BJ (cell line): Measurements from ENCODE around the gene ENGASE. TPM values are rescaled to one million over a fixed set of nuclear protein-coding genes. Genes with fewer than 3 reads are reported as not detected.

Experiments
- CTCF ChIA-PET: fragments of 350-600 bp; formaldehyde crosslinking; extraction: SDS; loops from one replicate; lab custom pipeline; 2021; ENCODE audit warnings: antibody characterized with exemption, inconsistent platforms; lab: Yijun Ruan, JAX
- POLR2A ChIA-PET: fragments of 300-600 bp; sonication (Branson Sonifier 250); formaldehyde crosslinking; extraction: SDS; loops from one replicate; lab custom pipeline; 2021; ENCODE audit warnings: antibody characterized with exemption; lab: Charles Lee
- DNase-seq: peaks from one replicate; pipeline ENCODE4 v3.0.0-alpha.2; 2011; ENCODE audit warnings: low read depth
- H3K27me3 ChIP-seq: 2 replicates; pipeline ENCODE4 v1.6.0; 2011; ENCODE audit warnings: low read length; ENCODE audit not compliant: control insufficient read depth, insufficient read depth
- H3K36me3 ChIP-seq: 2 replicates; pipeline ENCODE4 v1.5.1; 2011; ENCODE audit warnings: low read length; ENCODE audit not compliant: control insufficient read depth, insufficient read depth
- H3K4me3 ChIP-seq: 2 replicates; pipeline ENCODE4 v1.5.1; 2011; ENCODE audit warnings: low read depth, mild to moderate bottlenecking, control low read depth, low read length
- polyA plus RNA-seq: library from polyadenylated mRNA; depleted of rRNA; stranded (reverse); fragments of >200 nt; gene quantifications from 2 replicates; pipeline ENCODE4 v1.2.3, GENCODE V29; 2011
- TF ChIP-seq, protein P1 (sequence below): IDR thresholded peaks from 2 replicates; pipeline ENCODE4 v1.5.1; 2011; ENCODE audit warnings: low read depth, mild to moderate bottlenecking, control low read depth, inconsistent platforms, low read length, moderate library complexity; ENCODE audit not compliant: insufficient read depth

The ENGASE gene
- polyA plus RNA-seq, 1 experiment, result 7.4 TPM

DNA sequence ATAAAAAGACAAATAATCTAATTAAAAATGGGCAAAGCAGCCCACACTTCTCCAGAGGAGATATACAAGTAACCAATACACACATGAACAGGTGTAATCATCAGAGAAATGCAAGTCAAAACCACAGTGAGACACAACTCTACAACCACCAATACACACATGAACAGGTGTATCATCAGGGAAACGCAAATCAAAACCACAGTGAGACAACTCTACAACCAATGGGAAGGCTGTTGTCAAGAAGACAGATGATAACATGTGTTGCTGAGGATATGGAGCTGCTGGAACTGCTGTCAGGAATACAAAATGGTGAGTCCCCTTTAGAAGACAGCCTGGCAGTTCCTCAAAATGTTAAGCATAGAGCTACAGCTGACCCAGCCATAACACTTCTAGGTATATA is 22.5 kb upstream of the ENGASE start:
- CTCF ChIA-PET, result interaction anchor here (1.3 to 4.3 kb wide), 3 partner anchors 30 to 339 kb away, joined by 4 to 20 read pairs (median 7); no protein-coding TSS in a partner anchor
- Histone ChIP-seq H3K27me3 (no peaks in the 10 kb centered on the region; the same call in 1 of the 2 replicates), H3K4me3 (no peak overlapping the region), H3K36me3 (peaks cover 2% of the 10 kb centered on the region; the same call in 1 of the 2 replicates)
- POLR2A ChIA-PET, result no interaction called here
- DNase-seq, result no peak
- TF ChIP-seq, protein P1, sequence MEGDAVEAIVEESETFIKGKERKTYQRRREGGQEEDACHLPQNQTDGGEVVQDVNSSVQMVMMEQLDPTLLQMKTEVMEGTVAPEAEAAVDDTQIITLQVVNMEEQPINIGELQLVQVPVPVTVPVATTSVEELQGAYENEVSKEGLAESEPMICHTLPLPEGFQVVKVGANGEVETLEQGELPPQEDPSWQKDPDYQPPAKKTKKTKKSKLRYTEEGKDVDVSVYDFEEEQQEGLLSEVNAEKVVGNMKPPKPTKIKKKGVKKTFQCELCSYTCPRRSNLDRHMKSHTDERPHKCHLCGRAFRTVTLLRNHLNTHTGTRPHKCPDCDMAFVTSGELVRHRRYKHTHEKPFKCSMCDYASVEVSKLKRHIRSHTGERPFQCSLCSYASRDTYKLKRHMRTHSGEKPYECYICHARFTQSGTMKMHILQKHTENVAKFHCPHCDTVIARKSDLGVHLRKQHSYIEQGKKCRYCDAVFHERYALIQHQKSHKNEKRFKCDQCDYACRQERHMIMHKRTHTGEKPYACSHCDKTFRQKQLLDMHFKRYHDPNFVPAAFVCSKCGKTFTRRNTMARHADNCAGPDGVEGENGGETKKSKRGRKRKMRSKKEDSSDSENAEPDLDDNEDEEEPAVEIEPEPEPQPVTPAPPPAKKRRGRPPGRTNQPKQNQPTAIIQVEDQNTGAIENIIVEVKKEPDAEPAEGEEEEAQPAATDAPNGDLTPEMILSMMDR, result no peak

DNA sequence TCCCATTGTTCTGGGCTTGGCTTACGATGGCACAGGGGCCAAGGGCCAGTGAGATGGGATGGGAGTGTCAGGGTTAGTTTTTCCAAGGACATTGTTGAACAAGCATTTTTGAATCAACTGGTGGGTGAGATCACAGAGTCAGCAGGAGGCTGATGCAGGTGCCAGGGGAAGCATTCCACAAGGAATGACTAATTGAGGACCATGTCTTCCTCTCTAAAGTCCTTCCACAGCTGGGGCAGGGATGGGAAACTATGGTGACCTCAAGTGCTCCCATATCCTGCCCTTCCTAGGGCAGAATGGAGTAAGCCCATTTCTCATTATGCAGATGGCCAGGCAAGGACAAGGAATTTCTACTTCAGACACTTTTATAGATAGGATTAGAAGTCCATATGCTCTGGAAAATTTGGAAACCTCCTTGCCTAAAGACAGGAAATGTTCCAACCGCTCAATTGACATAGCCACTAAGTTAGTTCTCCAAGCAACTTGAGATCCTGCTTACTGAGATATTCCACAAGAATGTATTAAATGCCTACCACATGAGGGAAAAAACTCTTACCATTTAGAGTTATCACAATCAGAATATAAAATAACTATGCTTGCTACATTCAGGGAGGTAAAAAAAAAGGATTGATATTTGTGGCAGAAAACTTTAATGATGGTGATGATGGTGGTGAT is 21.2 kb upstream of the ENGASE start:
- Histone ChIP-seq H3K36me3 (no peaks in the 10 kb centered on the region), H3K27me3 (no peaks in the 10 kb centered on the region; the same call in 1 of the 2 replicates), H3K4me3 (no peak overlapping the region)
- ChIA-PET CTCF (interaction anchor here (0.7 to 1.4 kb wide), 4 partner anchors 9 to 339 kb away, joined by 4 to 9 read pairs (median 4); no protein-coding TSS in a partner anchor), POLR2A (no interaction called here)
- TF ChIP-seq, protein P1, result no peak
- no peak for DNase-seq

DNA sequence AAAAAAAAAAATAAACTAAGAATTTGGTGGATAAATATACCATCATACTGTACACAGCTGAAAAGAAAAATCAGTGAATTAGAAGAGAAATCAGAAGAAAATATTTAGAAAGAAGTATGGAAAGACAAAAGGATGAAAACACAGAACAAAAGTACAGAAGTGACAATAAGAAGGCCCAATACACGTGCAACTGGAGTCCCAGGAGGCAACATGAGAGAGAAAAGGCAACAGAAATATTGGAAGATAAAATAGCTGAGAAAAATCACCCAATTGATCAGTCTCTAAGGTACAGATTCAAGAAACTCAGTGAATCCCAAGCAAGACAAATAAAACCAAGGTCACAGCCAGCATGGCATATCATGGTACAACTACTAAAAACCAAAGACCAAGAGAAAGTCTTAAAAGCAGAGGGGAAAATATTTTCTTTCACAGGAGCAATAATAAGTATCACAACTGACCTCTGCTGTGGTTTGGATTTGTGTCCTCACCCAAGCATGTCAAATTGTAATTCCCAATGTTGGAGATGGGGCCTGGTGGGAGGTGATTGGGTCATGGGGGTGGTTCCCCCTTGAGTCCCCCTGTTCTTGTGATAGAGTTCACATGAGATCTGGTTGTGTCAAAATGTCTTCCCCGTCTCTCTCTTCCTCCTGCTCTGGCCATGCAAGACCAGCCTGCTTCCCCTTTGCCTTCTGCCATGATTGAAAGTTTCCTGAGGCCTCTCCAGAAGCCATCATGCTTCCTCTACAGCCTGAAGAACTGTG is 20.2 kb upstream of the ENGASE start:
- Histone ChIP-seq H3K27me3 (no peaks in the 10 kb centered on the region), H3K4me3 (no peak overlapping the region), H3K36me3 (no peaks in the 10 kb centered on the region)
- no peak for DNase-seq
- CTCF ChIA-PET, result interaction anchor here (0.7 to 1.4 kb wide), 5 partner anchors 10 to 338 kb away, joined by 3 to 9 read pairs (median 4); no protein-coding TSS in a partner anchor
- POLR2A ChIA-PET, result interaction anchor here (0.6 kb wide), 1 partner anchor 20 kb away, joined by 7 read pairs; no protein-coding TSS in a partner anchor
- TF ChIP-seq, protein P1, result no peak

DNA sequence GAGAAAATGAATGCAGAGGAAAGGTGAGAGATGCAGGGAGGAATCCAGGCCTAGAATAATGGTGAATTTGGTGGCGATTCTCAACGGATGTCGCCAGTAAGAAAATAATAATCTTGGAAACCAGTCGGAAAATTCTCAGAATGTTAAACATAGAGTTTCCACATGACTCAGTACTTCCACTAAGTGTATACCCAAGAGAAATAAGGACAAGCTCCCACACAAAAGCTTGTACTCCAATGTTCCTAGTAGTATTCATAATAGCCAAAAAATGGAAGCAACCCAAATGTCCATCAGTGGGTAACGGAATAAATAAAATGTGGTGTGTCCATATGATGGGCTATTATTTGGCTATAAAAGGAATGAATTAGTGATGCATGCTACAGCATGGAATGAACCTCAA is 19.4 kb upstream of the ENGASE start:
- CTCF ChIA-PET, result interaction anchor here (1.1 kb wide), 1 partner anchor 27 kb away, joined by 3 read pairs; no protein-coding TSS in a partner anchor
- H3K27me3 ChIP-seq, result no peaks in the 10 kb centered on the region
- TF ChIP-seq, protein P1, result no peak
- DNase-seq, result no peak
- no peaks in the 10 kb centered on the region for H3K36me3 ChIP-seq
- H3K4me3 ChIP-seq, result no peak overlapping the region
- POLR2A ChIA-PET, result no interaction called here
